ENCODE data around the gene UBA1.
"Not testable (repeated sequence)": the region's sequence is repeated elsewhere in the genome, so short reads cannot be mapped to it uniquely, and the experiment has no call there.

Gene UBA1

GRCh38 chrX:47230136-47230868 is 36.7 kb downstream of the UBA1 start:
- no peak for DNase-seq (ENCODE audit: low spot score)

GRCh38 chrX:47231167-47231566 is 37.5 kb downstream of the UBA1 start:
- no peak for DNase-seq (ENCODE audit: low spot score)

- no peak for DNase-seq (ENCODE audit: low spot score)
These were observed 38.7 kb downstream of the UBA1 start for GRCh38 chrX:47232197-47232802.

GRCh38 chrX:47232803-47233332 is 39.2 kb downstream of the UBA1 start, which contains the start of gene USP11:
Gene USP11 (plus strand): TSS chrX:47233009. CDS start chrX:47233044, 35 bp downstream.
- peak; percentile 28 for DNase-seq (ENCODE audit: low spot score)

GRCh38 chrX:47233333-47234113 is 39.9 kb downstream of the UBA1 start:
- DNase-seq (ENCODE audit: low spot score) = peak; percentile 94

- DNase-seq (ENCODE audit: low spot score) = no peak
These were observed 41.0 kb downstream of the UBA1 start for GRCh38 chrX:47234583-47234982.

- no peak for DNase-seq (ENCODE audit: low spot score)
These were observed 42.1 kb downstream of the UBA1 start for GRCh38 chrX:47235691-47236103.

- no peak for DNase-seq (ENCODE audit: low spot score)
These were observed 45.6 kb downstream of the UBA1 start for GRCh38 chrX:47239199-47239598.

GRCh38 chrX:47239898-47240545 is 46.4 kb downstream of the UBA1 start:
- no peak for DNase-seq (ENCODE audit: low spot score)

GRCh38 chrX:47240619-47241018 is 47.0 kb downstream of the UBA1 start:
- DNase-seq (ENCODE audit: low spot score) = no peak

GRCh38 chrX:47241201-47242011 is 47.8 kb downstream of the UBA1 start:
- DNase-seq (ENCODE audit: low spot score) = no peak

- DNase-seq (ENCODE audit: low spot score) = no peak
These were observed 48.7 kb downstream of the UBA1 start for GRCh38 chrX:47242321-47242720.

GRCh38 chrX:47243351-47243750 is 49.7 kb downstream of the UBA1 start:
- DNase-seq (ENCODE audit: low spot score) = no peak

- DNase-seq (ENCODE audit: low spot score) = no peak
These were observed 51.0 kb downstream of the UBA1 start for GRCh38 chrX:47244676-47245075.

GRCh38 chrX:47245156-47245555 is 51.5 kb downstream of the UBA1 start:
- no peak for DNase-seq (ENCODE audit: low spot score)

GRCh38 chrX:47247206-47247998 is 53.8 kb downstream of the UBA1 start:
- DNase-seq (ENCODE audit: low spot score) = peak; percentile 28

GRCh38 chrX:47247999-47248320 is 54.3 kb downstream of the UBA1 start:
- DNase-seq (ENCODE audit: low spot score) = no peak

- no peak for DNase-seq (ENCODE audit: low spot score)
These were observed 54.9 kb downstream of the UBA1 start for GRCh38 chrX:47248576-47248975.

GRCh38 chrX:47250017-47250347 is 56.4 kb downstream of the UBA1 start:
- DNase-seq (ENCODE audit: low spot score) = no peak

- not testable (repeated sequence) for DNase-seq (ENCODE audit: low spot score)
These were observed 64.0 kb downstream of the UBA1 start for GRCh38 chrX:47257620-47258019.
